Measurements from ENCODE around the gene ASTN2. TPM values are rescaled to one million over a fixed set of nuclear protein-coding genes. Genes with fewer than 3 reads are reported as not detected.

The ASTN2 gene
- total RNA-seq, 1 experiment from 2014 or later: 4.8 TPM

DNA sequence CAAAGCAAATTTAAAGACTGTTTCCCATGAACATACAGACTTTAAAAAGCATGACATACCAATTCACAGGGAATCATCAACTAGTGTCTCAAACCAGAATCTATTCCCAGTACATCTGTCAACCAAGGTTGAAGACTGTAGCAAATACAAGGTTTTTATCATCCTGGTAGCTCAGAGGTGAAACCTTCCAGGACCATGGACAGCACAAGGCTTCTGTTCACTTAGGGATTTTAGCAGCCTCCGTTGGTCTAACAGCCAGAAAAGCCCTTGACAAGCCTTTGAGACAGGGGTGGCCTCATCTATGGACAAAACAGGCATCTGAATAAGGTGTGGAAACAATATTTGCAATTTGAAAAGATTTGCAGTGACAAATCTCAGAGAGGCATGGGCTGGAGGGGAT, 608.8 kb downstream of the ASTN2 start:
- H4K20me1 ChIP-seq (ENCODE audit: insufficient read depth): no peaks in the 10 kb centered on the region
- H3K27me3 ChIP-seq (ENCODE audit: insufficient read depth, low read length): peaks cover 16% of the 10 kb centered on the region; the same call in 1 of the 2 replicates
- H2AFZ ChIP-seq (ENCODE audit: low read depth, low read length, poor library complexity, severe bottlenecking): no peak overlapping the region
- no peaks in the 10 kb centered on the region for H3K9me3 ChIP-seq (ENCODE audit: control insufficient read depth in 1 of 2, insufficient read depth in 1 of 2, low read depth in 1 of 2, low read length in 2 of 2)
- no peaks in the 10 kb centered on the region for H3K9me2 ChIP-seq (ENCODE audit: insufficient read depth)
- no peaks in the 10 kb centered on the region for H3K36me3 ChIP-seq (ENCODE audit: control insufficient read depth in 1 of 2, insufficient read depth in 2 of 2, low read length in 2 of 2)
- H3K4me1 ChIP-seq (ENCODE audit: control insufficient read depth in 1 of 2, insufficient read depth in 2 of 2, low read length in 2 of 2): no peaks in the 10 kb centered on the region
- ATAC-seq: no peak
- POLR2A ChIA-PET: no interaction called here
- no peak overlapping the region for H3K9ac ChIP-seq (ENCODE audit: low read length)
- BruUV-seq (replicated peaks): no TSS peak
- intact Hi-C loops (cut with micrococcal nuclease): no loop called here
- CTCF ChIA-PET: no interaction called here
- H3K4me3 ChIP-seq (replicated peaks in 1 of 2; ENCODE audit: low read depth in 1 of 2, low read length in 2 of 2): no peak overlapping the region
- no peak overlapping the region for H3K27ac ChIP-seq (ENCODE audit: low read depth, low read length)
- DNase-seq (ENCODE audit: low read depth, low spot score): no peak
- TF ChIP-seq CEBPB (IDR thresholded peaks at IDR 0.05; ENCODE audit: low read depth) (no peak), EGR1 (IDR thresholded peaks at IDR 0.05; ENCODE audit: low read depth) (no peak), SRF (IDR thresholded peaks at IDR 0.05; ENCODE audit: low read depth) (no peak), TCF7L2 (IDR thresholded peaks at IDR 0.05; ENCODE audit: borderline replicate concordance, extremely low read depth, insufficient read depth, insufficient read length) (no peak)
- TF ChIP-seq, protein P1, sequence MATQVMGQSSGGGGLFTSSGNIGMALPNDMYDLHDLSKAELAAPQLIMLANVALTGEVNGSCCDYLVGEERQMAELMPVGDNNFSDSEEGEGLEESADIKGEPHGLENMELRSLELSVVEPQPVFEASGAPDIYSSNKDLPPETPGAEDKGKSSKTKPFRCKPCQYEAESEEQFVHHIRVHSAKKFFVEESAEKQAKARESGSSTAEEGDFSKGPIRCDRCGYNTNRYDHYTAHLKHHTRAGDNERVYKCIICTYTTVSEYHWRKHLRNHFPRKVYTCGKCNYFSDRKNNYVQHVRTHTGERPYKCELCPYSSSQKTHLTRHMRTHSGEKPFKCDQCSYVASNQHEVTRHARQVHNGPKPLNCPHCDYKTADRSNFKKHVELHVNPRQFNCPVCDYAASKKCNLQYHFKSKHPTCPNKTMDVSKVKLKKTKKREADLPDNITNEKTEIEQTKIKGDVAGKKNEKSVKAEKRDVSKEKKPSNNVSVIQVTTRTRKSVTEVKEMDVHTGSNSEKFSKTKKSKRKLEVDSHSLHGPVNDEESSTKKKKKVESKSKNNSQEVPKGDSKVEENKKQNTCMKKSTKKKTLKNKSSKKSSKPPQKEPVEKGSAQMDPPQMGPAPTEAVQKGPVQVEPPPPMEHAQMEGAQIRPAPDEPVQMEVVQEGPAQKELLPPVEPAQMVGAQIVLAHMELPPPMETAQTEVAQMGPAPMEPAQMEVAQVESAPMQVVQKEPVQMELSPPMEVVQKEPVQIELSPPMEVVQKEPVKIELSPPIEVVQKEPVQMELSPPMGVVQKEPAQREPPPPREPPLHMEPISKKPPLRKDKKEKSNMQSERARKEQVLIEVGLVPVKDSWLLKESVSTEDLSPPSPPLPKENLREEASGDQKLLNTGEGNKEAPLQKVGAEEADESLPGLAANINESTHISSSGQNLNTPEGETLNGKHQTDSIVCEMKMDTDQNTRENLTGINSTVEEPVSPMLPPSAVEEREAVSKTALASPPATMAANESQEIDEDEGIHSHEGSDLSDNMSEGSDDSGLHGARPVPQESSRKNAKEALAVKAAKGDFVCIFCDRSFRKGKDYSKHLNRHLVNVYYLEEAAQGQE (IDR thresholded peaks at IDR 0.05; ENCODE audit: low read depth): peak; percentile 65
- TF ChIP-seq, protein P2, sequence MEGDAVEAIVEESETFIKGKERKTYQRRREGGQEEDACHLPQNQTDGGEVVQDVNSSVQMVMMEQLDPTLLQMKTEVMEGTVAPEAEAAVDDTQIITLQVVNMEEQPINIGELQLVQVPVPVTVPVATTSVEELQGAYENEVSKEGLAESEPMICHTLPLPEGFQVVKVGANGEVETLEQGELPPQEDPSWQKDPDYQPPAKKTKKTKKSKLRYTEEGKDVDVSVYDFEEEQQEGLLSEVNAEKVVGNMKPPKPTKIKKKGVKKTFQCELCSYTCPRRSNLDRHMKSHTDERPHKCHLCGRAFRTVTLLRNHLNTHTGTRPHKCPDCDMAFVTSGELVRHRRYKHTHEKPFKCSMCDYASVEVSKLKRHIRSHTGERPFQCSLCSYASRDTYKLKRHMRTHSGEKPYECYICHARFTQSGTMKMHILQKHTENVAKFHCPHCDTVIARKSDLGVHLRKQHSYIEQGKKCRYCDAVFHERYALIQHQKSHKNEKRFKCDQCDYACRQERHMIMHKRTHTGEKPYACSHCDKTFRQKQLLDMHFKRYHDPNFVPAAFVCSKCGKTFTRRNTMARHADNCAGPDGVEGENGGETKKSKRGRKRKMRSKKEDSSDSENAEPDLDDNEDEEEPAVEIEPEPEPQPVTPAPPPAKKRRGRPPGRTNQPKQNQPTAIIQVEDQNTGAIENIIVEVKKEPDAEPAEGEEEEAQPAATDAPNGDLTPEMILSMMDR (IDR thresholded peaks at IDR 0.05 in 2 of 3, conservative IDR thresholded peaks at IDR 0.05 in 1 of 3; ENCODE audit: borderline replicate concordance in 1 of 3, insufficient read depth in 1 of 3, low read depth in 2 of 3, low read length in 2 of 3): no peak
- no peak overlapping the region for H3K4me2 ChIP-seq (ENCODE audit: low read length)
- RAD21 ChIA-PET (ENCODE audit: low non-redundant PET in 1 of 2, low total read pairs in 2 of 2, uncharacterized antibody in 2 of 2, unreplicated experiment in 2 of 2): no interaction called here
- H3K79me2 ChIP-seq (ENCODE audit: insufficient read depth, low read length): no peaks in the 10 kb centered on the region
